GM18502 (cell line): ENCODE measurements around the gene CORO6.

Experiments used
- ATAC-seq: cut with Tn5 transposase; IDR thresholded peaks from one replicate; pipeline ENCODE4 v1.9.1; 2021; ENCODE audit warnings: mild to moderate bottlenecking; ENCODE audit not compliant: unreplicated experiment, poor library complexity

Gene CORO6

DNA sequence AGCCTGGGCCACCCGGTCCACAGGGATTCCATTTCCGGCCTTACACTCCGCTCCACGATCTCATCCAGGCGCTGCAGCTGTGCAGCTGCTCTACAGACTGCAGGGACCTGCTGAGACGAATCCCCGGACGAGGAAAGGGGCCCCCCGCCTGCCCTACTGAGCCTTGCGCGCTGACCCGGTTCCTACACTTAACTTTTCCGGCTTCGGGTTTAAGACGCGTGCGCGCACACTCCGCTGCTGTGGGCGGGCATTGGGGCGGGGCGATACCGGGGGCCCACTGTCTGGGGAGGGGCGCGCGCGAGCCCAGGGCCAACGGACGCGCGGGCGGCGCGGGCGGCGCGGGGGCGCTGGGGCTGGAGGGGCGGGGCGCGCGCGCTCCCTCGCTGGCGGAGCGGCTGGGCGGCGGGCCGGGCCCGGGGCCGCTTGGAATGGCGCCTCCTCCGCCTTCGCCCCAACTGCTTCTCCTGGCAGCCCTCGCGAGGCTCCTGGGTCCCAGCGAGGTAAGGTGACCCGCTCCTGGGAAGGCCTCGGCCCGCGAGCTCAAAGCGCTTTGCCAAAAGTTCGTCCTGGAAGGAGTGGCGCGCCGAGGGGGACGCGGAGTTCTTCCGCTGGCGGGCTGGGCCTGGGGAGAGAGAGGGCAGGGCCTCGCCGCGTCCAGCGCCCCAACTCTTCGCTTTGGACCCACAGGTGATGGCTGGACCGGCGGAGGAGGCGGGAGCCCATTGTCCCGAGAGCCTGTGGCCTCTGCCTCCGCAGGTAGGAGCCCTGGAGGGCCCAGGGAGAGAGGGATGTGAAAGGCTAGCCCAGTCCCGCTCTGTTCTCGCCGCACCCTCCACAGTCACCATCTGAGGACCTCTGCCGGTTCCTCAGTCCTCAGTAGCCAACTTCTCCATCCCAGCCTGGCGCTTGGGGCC, 54.1 kb downstream of the CORO6 start, which contains the start of gene TP53I13:
TSS of gene TP53I13 (plus strand) at position 371 of the 914 bp plus-strand sequence. CDS start at position 429, 58 bp downstream.
- peak; percentile 50 for ATAC-seq

DNA sequence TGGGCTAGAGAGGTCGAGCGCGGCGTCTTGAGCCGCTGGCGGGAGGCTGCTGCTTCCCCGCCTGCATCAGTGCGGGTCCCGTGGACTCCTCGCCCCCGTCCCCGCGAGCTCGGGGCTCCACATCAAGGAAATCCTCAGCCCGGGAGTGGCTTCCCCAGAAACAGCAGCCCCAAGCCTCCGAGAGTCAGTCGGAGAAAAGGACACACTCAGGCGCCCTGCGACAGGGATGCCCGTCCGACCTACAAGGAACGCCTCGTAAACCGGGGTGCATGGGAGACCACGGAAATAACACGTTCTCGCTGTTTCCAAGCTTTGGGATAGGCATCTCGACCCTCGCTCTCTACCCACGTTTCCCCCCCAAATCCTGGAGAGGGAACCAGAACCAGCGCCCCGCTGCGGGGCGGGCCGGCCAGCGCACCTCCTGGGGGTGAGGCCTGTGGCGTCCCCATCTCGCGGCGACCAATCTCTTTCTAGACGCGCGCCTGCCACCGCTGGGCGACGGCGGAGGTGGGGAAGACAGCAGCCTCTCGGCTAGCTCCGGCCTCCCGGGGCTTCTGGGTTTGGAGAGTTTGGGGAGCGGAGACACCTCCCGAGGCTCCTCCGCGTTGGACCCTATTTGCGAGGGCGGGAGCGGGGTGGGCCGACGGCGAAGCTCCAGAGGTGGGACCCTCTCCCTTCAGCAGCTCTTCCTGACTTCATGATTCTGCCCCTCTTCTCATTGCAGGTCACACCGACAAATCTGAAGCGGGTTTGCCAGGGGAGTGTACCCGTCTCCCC, 55.0 kb downstream of the CORO6 start:
- peak; percentile 44 for ATAC-seq

DNA sequence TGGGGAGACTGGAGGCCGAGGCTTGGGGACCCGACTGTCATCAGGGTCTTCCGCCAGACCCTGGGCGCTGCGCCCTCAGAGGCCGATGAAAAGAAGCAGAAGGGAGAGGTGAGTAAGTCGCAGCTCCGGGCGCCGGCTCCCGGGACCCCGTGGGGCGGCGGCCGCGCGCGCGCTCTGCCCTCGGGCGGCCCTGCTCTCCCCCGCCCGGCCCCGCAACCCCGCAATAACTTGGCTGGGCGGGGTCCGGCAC, 55.5 kb downstream of the CORO6 start:
- peak; percentile 2 for ATAC-seq

DNA sequence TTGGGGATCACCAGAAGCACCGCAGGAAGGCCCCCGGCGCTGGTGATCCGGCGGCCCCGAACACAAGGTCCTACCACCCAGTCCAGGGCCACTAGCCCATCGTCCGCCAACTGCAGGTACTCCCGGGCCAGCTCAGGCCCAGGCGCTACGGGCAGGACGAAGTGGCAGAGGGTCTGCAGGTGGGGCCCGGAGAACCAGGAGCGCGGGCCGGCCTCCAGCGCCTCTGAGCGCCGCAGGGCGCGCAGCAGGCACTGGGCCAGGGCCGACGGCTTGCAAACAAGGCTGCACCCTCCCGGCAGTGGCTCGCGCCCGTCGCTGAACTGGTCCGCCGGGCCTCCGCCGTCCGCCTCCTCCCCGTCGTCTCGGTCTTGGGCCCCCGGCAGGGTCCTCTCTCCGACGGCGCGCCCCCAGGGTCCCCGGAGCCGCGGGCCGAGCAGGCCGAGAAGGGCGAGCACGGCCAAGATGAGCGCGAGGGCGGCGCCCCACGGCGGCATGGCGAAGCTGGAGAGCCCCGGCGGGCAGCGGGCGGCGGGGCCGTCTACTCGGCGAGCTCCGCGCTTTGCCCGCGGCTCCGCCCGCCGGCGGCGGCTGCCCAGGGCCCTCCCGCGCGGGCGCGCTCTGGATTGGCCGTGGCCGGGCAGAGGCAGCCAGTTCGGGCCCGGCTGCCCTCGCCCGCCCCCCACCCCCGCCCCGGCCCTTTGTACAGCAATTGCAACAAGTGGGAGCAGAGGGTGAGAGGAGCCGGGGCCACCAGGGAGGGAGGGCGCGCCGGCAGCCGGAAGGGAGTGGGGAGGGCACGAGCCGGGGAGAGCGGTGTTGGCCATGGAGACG, 56.0 kb downstream of the CORO6 start, which contains the start of gene ABHD15:
TSS of gene ABHD15 (minus strand) at position 565 of the 831 bp plus-strand sequence. CDS start at position 494, 71 bp downstream.
- ATAC-seq, result peak; percentile 25

DNA sequence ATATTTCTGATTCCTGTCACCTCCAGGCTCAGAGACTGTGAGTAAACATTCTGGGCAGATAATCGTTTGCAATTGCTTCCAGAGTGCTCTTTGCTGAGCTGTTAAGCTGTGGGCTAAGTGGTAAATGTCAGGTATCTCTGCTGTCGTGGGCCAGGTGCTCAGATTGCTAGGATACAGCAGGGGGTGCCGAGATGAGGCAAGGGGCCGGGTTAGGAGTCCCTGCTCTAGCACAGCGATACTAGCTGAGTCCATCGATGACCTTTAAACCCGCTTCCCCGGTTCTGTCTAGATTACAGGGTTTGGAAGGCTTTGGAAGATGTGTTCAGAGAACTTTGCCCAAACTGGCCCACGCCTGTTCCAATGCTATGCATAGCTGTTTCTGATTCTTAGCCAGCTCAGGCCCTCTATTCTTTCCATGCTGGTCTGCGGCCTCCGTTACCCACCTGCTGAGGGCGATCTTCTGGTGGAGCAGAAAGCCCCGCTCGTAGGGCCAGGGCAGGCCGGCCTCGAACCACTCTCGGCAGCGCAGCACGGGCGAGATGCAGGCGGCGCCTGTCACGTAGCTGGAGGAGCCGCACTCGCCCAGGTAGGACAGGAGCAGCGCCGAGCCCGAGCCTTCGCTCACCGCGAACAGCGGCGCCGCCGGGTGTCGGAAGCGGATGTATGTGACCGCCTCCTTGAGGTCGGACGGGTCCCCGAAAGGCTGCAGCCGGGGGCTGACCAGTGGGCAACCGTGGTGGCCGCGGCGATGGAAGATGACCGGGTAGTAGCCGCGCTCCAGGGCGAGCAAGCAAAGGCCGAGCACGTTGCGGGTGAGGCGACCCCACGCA, 56.9 kb downstream of the CORO6 start:
- ATAC-seq, result peak; percentile 16
